Gastroesophageal sphincter (tissue), 4 donors: Measurements from ENCODE around the gene NOTUM. TPM values are rescaled to one million over a fixed set of nuclear protein-coding genes. Genes with fewer than 3 reads are reported as not detected.

Experiments used
- ATAC-seq: fragments of 150-250 bp; one replicate; pipeline ENCODE4 v1.9.1; 2016; ENCODE audit warnings: mild to moderate bottlenecking, moderate library complexity
- H3K27ac ChIP-seq, 4 donors: fragments of 200-600 bp; sonication (generic) in 3 of 4; 1 replicate in 3 of 4; 2 replicates in 1 of 4; pipeline ENCODE4 v1.5.1; 2016 to 2019
- H3K27me3 ChIP-seq: fragments of 200-600 bp; sonication (generic); one replicate; pipeline ENCODE4 v1.5.1; 2019
- H3K36me3 ChIP-seq, 2 donors: fragments of 200-600 bp; sonication (generic); one replicate each; pipeline ENCODE4 v1.5.1; 2019; ENCODE audit warnings: control low read depth in 1 of 2
- H3K4me1 ChIP-seq, 3 donors: fragments of 200-600 bp; sonication (generic); 1 replicate in 2 of 3; 2 replicates in 1 of 3; pipeline ENCODE4 v1.5.1; 2016 to 2019; ENCODE audit warnings: control low read depth in 2 of 3
- H3K4me3 ChIP-seq, 2 donors: fragments of 200-600 bp; sonication (generic); one replicate each; pipeline ENCODE4 v1.5.1; 2019; ENCODE audit warnings: mild to moderate bottlenecking in 1 of 2, moderate library complexity in 1 of 2
- H3K9me3 ChIP-seq, 3 donors: fragments of 200-600 bp; sonication (generic); one replicate each; pipeline ENCODE4 v1.5.1; 2017 to 2019; ENCODE audit warnings: control low read depth in 2 of 3
- CTCF ChIP-seq, 4 experiments: fragments of 200-600 bp in 2 of 4; fragments of 450-650 bp in 2 of 4; sonication (generic) in 1 of 4; IDR thresholded peaks; one replicate each; pipeline ENCODE4 v1.5.1; 2017 to 2019; ENCODE audit warnings: antibody characterized with exemption in 4 of 4, mild to moderate bottlenecking in 2 of 4, moderate library complexity in 2 of 4
- EP300 ChIP-seq: sonication (generic); formaldehyde crosslinking; IDR thresholded peaks from one replicate; pipeline ENCODE4 v1.6.1; 2017; ENCODE audit warnings: antibody characterized with exemption, mild to moderate bottlenecking
- POLR2A ChIP-seq, 2 donors: fragments of 450-650 bp; IDR thresholded peaks; one replicate each; pipeline ENCODE4 v1.6.1; 2017; ENCODE audit warnings: antibody characterized with exemption in 2 of 2, mild to moderate bottlenecking in 2 of 2, moderate library complexity in 1 of 2
- POLR2AphosphoS5 ChIP-seq: sonication (generic); formaldehyde crosslinking; IDR thresholded peaks from one replicate; pipeline ENCODE4 v1.6.1; 2017; ENCODE audit warnings: antibody characterized with exemption
- WGBS, 2 donors: methylation state at CpG; one replicate each; pipeline ENCODE4 v1.1.5; 2018; ENCODE audit warnings: low coverage in 1 of 2; 5-methylcytosine and 5-hydroxymethylcytosine counted together
- total RNA-seq, 4 donors: library from RNA; depleted of rRNA; stranded (reverse); fragments of >200 nt; gene quantifications; one replicate each; pipeline ENCODE4 v1.1.0, GENCODE V29; 2016

Gene NOTUM
- total RNA-seq, 4 donors from 2014 or later: 0.22 TPM; not detected in 3

- ATAC-seq: no peak
- H3K9me3 ChIP-seq: no peaks in the 10 kb centered on the region
- no peak overlapping the region for H3K4me3 ChIP-seq
- WGBS, 2 donors: 77% methylated on average over 6 of the region's 15 CpGs; no CpG with 5 or more reads in 1 of the 2 donors
- no peak for TF ChIP-seq CTCF (IDR thresholded peaks at IDR 0.05)
- TF ChIP-seq EP300: no peak
- no peak for TF ChIP-seq POLR2A (IDR thresholded peaks at IDR 0.05)
- TF ChIP-seq POLR2AphosphoS5: no peak
- no peaks in the 10 kb centered on the region for H3K4me1 ChIP-seq
- no peak overlapping the region for H3K27ac ChIP-seq
- peaks cover 30% of the 10 kb centered on the region for H3K27me3 ChIP-seq
- no peaks in the 10 kb centered on the region for H3K36me3 ChIP-seq
Measured at GRCh38 chr17:81950501-81950900, 10.5 kb downstream of the NOTUM start.

GRCh38 chr17:81948635-81949378 is 12.2 kb downstream of the NOTUM start:
- H3K4me3 ChIP-seq: no peak overlapping the region
- WGBS, 2 donors: 84% methylated on average over 7 of the region's 17 CpGs; no CpG with 5 or more reads in 1 of the 2 donors
- no peak for TF ChIP-seq EP300
- no peak for TF ChIP-seq POLR2A (IDR thresholded peaks at IDR 0.05)
- TF ChIP-seq POLR2AphosphoS5: no peak
- no peak for TF ChIP-seq CTCF (IDR thresholded peaks at IDR 0.05)
- no peak for ATAC-seq
- no peak overlapping the region for H3K27ac ChIP-seq
- no peaks in the 10 kb centered on the region for H3K9me3 ChIP-seq
- H3K4me1 ChIP-seq: no peaks in the 10 kb centered on the region
- H3K36me3 ChIP-seq: no peaks in the 10 kb centered on the region
- peaks cover 25% of the 10 kb centered on the region for H3K27me3 ChIP-seq

GRCh38 chr17:81947189-81947588 is 13.8 kb downstream of the NOTUM start, which contains the start of gene MYADML2:
TSS of gene MYADML2 (minus strand) at chr17:81947233. CDS start at chr17:81941741, 5,492 bp downstream.
- ATAC-seq: no peak
- H3K4me3 ChIP-seq: no peak within 1 kb of the TSS
- H3K4me1 ChIP-seq: peaks cover 0 to under 1% (median 0%) of the 10 kb centered on the region in 3 donors
- no peak within 1 kb of the TSS for H3K27ac ChIP-seq
- peaks cover 28% of the 10 kb centered on the region for H3K27me3 ChIP-seq
- no peak for TF ChIP-seq POLR2A (IDR thresholded peaks at IDR 0.05)
- no peak for TF ChIP-seq POLR2AphosphoS5
- no peak for TF ChIP-seq CTCF (IDR thresholded peaks at IDR 0.05)
- no peak for TF ChIP-seq EP300
- no peaks in the 10 kb centered on the region for H3K36me3 ChIP-seq
- H3K9me3 ChIP-seq: no peaks in the 10 kb centered on the region
- 80 to 84% methylated on average over 2 to 11 of the region's 13 CpGs for WGBS, 2 donors

GRCh38 chr17:81944858-81945257 is 16.1 kb downstream of the NOTUM start:
- Histone ChIP-seq H3K9me3 (no peaks in the 10 kb centered on the region), H3K36me3 (no peaks in the 10 kb centered on the region), H3K27ac (no peak overlapping the region), H3K4me3 (no peak overlapping the region), H3K4me1 (peaks cover 0 to 15% (median 0%) of the 10 kb centered on the region in 3 donors), H3K27me3 (peaks cover 51% of the 10 kb centered on the region)
- no peak for TF ChIP-seq POLR2A (IDR thresholded peaks at IDR 0.05)
- TF ChIP-seq CTCF (IDR thresholded peaks at IDR 0.05): no peak
- TF ChIP-seq EP300: no peak
- ATAC-seq: no peak
- WGBS, 2 donors: 82 to 85% methylated on average over 2 to 4 of the region's 9 CpGs

GRCh38 chr17:81942167-81942553 is 18.8 kb downstream of the NOTUM start:
- TF ChIP-seq POLR2AphosphoS5 (no peak), CTCF (IDR thresholded peaks at IDR 0.05) (no peak), EP300 (no peak), POLR2A (IDR thresholded peaks at IDR 0.05) (no peak)
- no peak overlapping the region for H3K27ac ChIP-seq
- no peak overlapping the region for H3K4me3 ChIP-seq
- H3K9me3 ChIP-seq: no peaks in the 10 kb centered on the region
- H3K4me1 ChIP-seq: peaks cover 0 to 30% (median 5%) of the 10 kb centered on the region in 3 donors
- no peaks in the 10 kb centered on the region for H3K36me3 ChIP-seq
- ATAC-seq: no peak
- H3K27me3 ChIP-seq: peaks cover 58% of the 10 kb centered on the region
- WGBS, 2 donors: 20 to 27% methylated on average over 2 to 9 of the region's 12 CpGs
